GM12878 (cell line): Measurements from ENCODE around the gene DNAJC28.

Source experiments
- EZH2 ChIP-seq: IDR thresholded peaks from 2 replicates; pipeline ENCODE4 v1.6.1; 2012; ENCODE audit warnings: low read depth, mild to moderate bottlenecking, control low read depth, inconsistent platforms, low read length, borderline replicate concordance; ENCODE audit not compliant: control insufficient read depth
- RAD21 ChIP-seq: IDR thresholded peaks from 2 replicates; pipeline ENCODE4 v1.6.1; 2011; ENCODE audit warnings: mild to moderate bottlenecking, low read depth, low read length, moderate library complexity; ENCODE audit not compliant: insufficient read depth
- SRF ChIP-seq, 2 experiments: IDR thresholded peaks; 2 replicates each; pipeline ENCODE4 v1.6.1; 2011; ENCODE audit warnings: low read depth in 2 of 2, low read length in 2 of 2, mild to moderate bottlenecking in 1 of 2, moderate library complexity in 1 of 2
- TAF1 ChIP-seq: IDR thresholded peaks from 2 replicates; pipeline ENCODE4 v1.6.1; 2011; ENCODE audit warnings: mild to moderate bottlenecking, low read depth, low read length, borderline replicate concordance
- ZNF274 ChIP-seq: IDR thresholded peaks from one replicate; pipeline ENCODE4 v1.8.0; 2011; ENCODE audit not compliant: insufficient read length, insufficient read depth
- TF ChIP-seq, protein P1 (sequence below), 3 experiments: IDR thresholded peaks in 2 of 3; conservative IDR thresholded peaks in 1 of 3; 2 replicates each; pipeline ENCODE4 v1.5.1; 2011; ENCODE audit warnings: low read depth in 3 of 3, low read length in 3 of 3, mild to moderate bottlenecking in 3 of 3, control low read depth in 2 of 3, moderate library complexity in 2 of 3, inconsistent platforms in 1 of 3, mixed read lengths in 1 of 3; ENCODE audit not compliant: control insufficient read depth in 2 of 3, insufficient read depth in 1 of 3; ENCODE audit errors: extremely low read depth in 1 of 3

DNA sequence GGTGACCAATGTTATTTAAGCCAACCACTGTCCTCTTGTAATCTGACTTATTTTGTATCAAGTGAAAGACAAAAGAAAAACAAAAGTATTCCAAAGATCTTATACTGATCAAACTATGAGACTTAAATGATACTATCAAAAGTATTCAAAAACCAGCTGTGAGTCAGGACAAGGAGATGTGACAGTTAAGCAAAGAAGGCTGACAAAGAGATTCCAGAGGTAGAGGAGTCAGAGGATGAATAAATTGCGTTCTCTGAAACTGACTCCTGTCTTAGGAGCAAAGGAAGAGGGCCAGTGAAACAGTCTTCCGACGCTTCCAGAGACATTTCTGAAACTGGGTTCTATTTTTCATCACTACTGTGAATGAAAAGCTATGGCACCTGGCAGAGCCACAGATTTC, 32.7 kb downstream of the DNAJC28 start:
- TF ChIP-seq, protein P1, sequence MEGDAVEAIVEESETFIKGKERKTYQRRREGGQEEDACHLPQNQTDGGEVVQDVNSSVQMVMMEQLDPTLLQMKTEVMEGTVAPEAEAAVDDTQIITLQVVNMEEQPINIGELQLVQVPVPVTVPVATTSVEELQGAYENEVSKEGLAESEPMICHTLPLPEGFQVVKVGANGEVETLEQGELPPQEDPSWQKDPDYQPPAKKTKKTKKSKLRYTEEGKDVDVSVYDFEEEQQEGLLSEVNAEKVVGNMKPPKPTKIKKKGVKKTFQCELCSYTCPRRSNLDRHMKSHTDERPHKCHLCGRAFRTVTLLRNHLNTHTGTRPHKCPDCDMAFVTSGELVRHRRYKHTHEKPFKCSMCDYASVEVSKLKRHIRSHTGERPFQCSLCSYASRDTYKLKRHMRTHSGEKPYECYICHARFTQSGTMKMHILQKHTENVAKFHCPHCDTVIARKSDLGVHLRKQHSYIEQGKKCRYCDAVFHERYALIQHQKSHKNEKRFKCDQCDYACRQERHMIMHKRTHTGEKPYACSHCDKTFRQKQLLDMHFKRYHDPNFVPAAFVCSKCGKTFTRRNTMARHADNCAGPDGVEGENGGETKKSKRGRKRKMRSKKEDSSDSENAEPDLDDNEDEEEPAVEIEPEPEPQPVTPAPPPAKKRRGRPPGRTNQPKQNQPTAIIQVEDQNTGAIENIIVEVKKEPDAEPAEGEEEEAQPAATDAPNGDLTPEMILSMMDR (IDR thresholded peaks at IDR 0.05 in 2 of 3, conservative IDR thresholded peaks at IDR 0.05 in 1 of 3; ENCODE audit: control insufficient read depth in 2 of 3, extremely low read depth in 1 of 3, insufficient read depth in 1 of 3, low read depth in 3 of 3, low read length in 3 of 3): no peak
- no peak for TF ChIP-seq EZH2
- TF ChIP-seq ZNF274: no peak
- TF ChIP-seq SRF (IDR thresholded peaks at IDR 0.05; ENCODE audit: low read depth in 2 of 2, low read length in 2 of 2): no peak
- TF ChIP-seq RAD21: no peak
- TF ChIP-seq TAF1: no peak
